Measurements from ENCODE around the gene CCDC15. TPM values are rescaled to one million over a fixed set of nuclear protein-coding genes. Genes with fewer than 3 reads are reported as not detected.

Gene CCDC15
- total and polyA plus RNA-seq, 2 of the 4 experiments (the other 2 are of a cell fraction), result 1.1 to 2.0 TPM

- Histone ChIP-seq H4K5ac (ENCODE audit: low read depth, low read length) (no peak overlapping the region), H4K20me1 (ENCODE audit: insufficient read depth, low read length) (no peaks in the 10 kb centered on the region), H3K4me1 (ENCODE audit: control insufficient read depth, insufficient read depth, low read length) (0 out of 2 replicates have a peak, but pooled peaks cover 1% of the 10 kb centered on the region), H3K27ac (ENCODE audit: insufficient read depth, low read length) (no peak overlapping the region), H2AK5ac (ENCODE audit: low read depth, low read length) (no peak overlapping the region), H2AFZ (replicated peaks; ENCODE audit: low read length, poor library complexity) (no peak overlapping the region), H2BK20ac (ENCODE audit: low read depth, low read length) (no peak overlapping the region), H3K79me1 (ENCODE audit: low read depth in 1 of 2, low read length in 2 of 2) (no peaks in the 10 kb centered on the region), H3K4me3 (ENCODE audit: insufficient read depth, low read depth, low read length) (no peak overlapping the region), H3K36me3 (ENCODE audit: control insufficient read depth, insufficient read depth, low read length) (no peaks in the 10 kb centered on the region), H2BK120ac (ENCODE audit: low read depth, low read length) (no peak overlapping the region), H3K56ac (ENCODE audit: extremely low read depth, insufficient read depth, low read length) (no peak overlapping the region), H3K4ac (ENCODE audit: low read depth, low read length) (no peak overlapping the region), H3K23ac (ENCODE audit: low read depth, low read length) (no peak overlapping the region), H2AK9ac (replicated peaks; ENCODE audit: low read depth, low read length, poor library complexity) (no peak overlapping the region), H3K27me3 (ENCODE audit: control insufficient read depth, insufficient read depth, low read length) (no peaks in the 10 kb centered on the region), H4K91ac (ENCODE audit: insufficient read depth, low read depth, low read length) (no peak overlapping the region), H3K4me2 (ENCODE audit: low read depth, low read length) (no peak overlapping the region), H2BK5ac (ENCODE audit: low read depth, low read length, poor library complexity, severe bottlenecking) (no peak overlapping the region), H3K9me1 (ENCODE audit: insufficient read depth, low read length) (no peaks in the 10 kb centered on the region), H2BK15ac (ENCODE audit: low read depth, low read length) (no peak overlapping the region), H4K8ac (ENCODE audit: low read depth in 2 of 2, low read length in 2 of 2) (no peak overlapping the region), H3K9ac (ENCODE audit: low read depth, low read length) (no peak overlapping the region), H3K18ac (ENCODE audit: low read depth, low read length) (no peak overlapping the region), H3K9me3 (ENCODE audit: control insufficient read depth, insufficient read depth, low read length) (no peaks in the 10 kb centered on the region), H3K14ac (replicated peaks; ENCODE audit: low read depth, low read length) (no peak overlapping the region)
- ChIA-PET CTCF (no interaction called here), POLR2A (ENCODE audit: unreplicated experiment) (no interaction called here)
- dilution Hi-C loops (cut with HindIII; ENCODE audit: low sequenced_read_pairs, unreplicated experiment), result no loop called here
- TF ChIP-seq RAD21 (IDR thresholded peaks at IDR 0.05; ENCODE audit: low read length), result no peak
- no peak for TF ChIP-seq RFX5 (IDR thresholded peaks at IDR 0.05; ENCODE audit: low read depth, low read length)
- TF ChIP-seq CEBPB (IDR thresholded peaks at IDR 0.05; ENCODE audit: low read depth, low read length), result no peak
- no peak for TF ChIP-seq USF2 (IDR thresholded peaks at IDR 0.05; ENCODE audit: low read depth, low read length)
- TF ChIP-seq RCOR1 (IDR thresholded peaks at IDR 0.05; ENCODE audit: insufficient replicate concordance, low read length), result no peak
- no peak for TF ChIP-seq CTCF (conservative IDR thresholded peaks at IDR 0.05; ENCODE audit: low read depth, low read length)
- no peak for TF ChIP-seq POLR2A (IDR thresholded peaks at IDR 0.05; ENCODE audit: low read depth, low read length)
- TF ChIP-seq MAZ (IDR thresholded peaks at IDR 0.05; ENCODE audit: borderline replicate concordance, low read depth, low read length), result no peak
- no peak for TF ChIP-seq FOS (IDR thresholded peaks at IDR 0.05; ENCODE audit: low read depth, low read length)
- TF ChIP-seq MAFK (IDR thresholded peaks at IDR 0.05; ENCODE audit: low read depth, low read length), result no peak
- no peak for TF ChIP-seq ELK1 (IDR thresholded peaks at IDR 0.05; ENCODE audit: borderline replicate concordance, low read depth, low read length)
- TF ChIP-seq CHD1 (IDR thresholded peaks at IDR 0.05; ENCODE audit: low read depth, low read length), result no peak
- no peak for TF ChIP-seq NFE2L2 (IDR thresholded peaks at IDR 0.05; ENCODE audit: low read depth, low read length)
- no peak for TF ChIP-seq MXI1 (IDR thresholded peaks at IDR 0.05; ENCODE audit: borderline replicate concordance, low read depth, low read length)
- TF ChIP-seq BHLHE40 (IDR thresholded peaks at IDR 0.05; ENCODE audit: low read depth, low read length), result no peak
- TF ChIP-seq SMC3 (IDR thresholded peaks at IDR 0.05; ENCODE audit: low read depth, low read length), result no peak
- in situ Hi-C loops (cut with MboI; ENCODE audit: low sequenced_read_pairs), result no loop called here
- WGBS, 2 experiments (ENCODE audit: extremely low coverage in 2 of 2, insufficient read length in 1 of 2), result no CpG with 5 or more reads among the region's 2 CpGs
- ATAC-seq (ENCODE audit: low read depth) (no peak), DNase-seq (no peak)
- no TSS peak for BruUV-seq (replicated peaks)
- intact Hi-C loops (cut with micrococcal nuclease), result no loop called here
Observed at GRCh38 chr11:125001849-125002248, 47.8 kb downstream of the CCDC15 start.

All from IMR-90 (cell line).